Adrenal gland (tissue), 5 donors: ENCODE measurements around the gene OR10A5.

Source experiments
- CTCF ChIP-seq, 6 experiments: fragments of 450-650 bp in 4 of 6; fragments of 200-600 bp in 2 of 6; sonication (generic) in 1 of 6; IDR thresholded peaks; 1 replicate in 5 of 6; 2 replicates in 1 of 6; pipeline versions ENCODE4 v1.5.1 to v1.8.0; 2016 to 2021; ENCODE audit warnings: antibody characterized with exemption in 6 of 6, mild to moderate bottlenecking in 2 of 6, moderate library complexity in 1 of 6
- POLR2A ChIP-seq, 2 donors: fragments of 450-650 bp; IDR thresholded peaks; one replicate each; pipeline ENCODE4 v1.6.1; 2017; ENCODE audit warnings: antibody characterized with exemption in 2 of 2, mild to moderate bottlenecking in 2 of 2, moderate library complexity in 1 of 2
- donor health status: DM: no; HTN: no; CAD: no.

GRCh38 chr11:6862961-6863360 lies 17.5 kb downstream of the OR10A5 start, which contains the start of gene OR10A2:
- no peak for TF ChIP-seq CTCF (IDR thresholded peaks at IDR 0.05)
- TF ChIP-seq POLR2A (IDR thresholded peaks at IDR 0.05): no peak
